HG03521 (cell line): ENCODE results near the gene BTN3A1.

Source experiments
- ATAC-seq: cut with Tn5 transposase; IDR thresholded peaks from one replicate; pipeline ENCODE4 v1.9.1; 2021; ENCODE audit warnings: mild to moderate bottlenecking, moderate library complexity; ENCODE audit not compliant: unreplicated experiment

BTN3A1 gene

DNA sequence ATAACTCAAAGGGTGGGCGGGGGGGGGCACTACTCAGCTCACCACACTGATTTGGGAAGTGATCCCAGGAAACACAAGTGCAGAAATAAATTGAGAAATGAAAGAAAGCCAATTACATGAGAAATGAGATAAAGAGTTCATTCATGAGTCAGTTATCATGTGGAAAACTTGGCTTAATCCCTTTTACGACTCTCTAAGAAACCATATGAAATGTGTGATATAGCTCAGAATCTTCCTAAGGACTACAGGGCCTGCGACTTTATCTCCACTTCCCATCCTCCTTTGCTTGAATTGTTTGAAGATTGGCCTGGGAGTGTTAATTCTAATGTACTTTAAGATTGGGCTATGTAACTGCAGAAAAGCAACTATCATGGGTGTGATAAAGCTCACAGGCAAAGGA, 22.8 kb upstream of the BTN3A1 start:
- no peak for ATAC-seq

DNA sequence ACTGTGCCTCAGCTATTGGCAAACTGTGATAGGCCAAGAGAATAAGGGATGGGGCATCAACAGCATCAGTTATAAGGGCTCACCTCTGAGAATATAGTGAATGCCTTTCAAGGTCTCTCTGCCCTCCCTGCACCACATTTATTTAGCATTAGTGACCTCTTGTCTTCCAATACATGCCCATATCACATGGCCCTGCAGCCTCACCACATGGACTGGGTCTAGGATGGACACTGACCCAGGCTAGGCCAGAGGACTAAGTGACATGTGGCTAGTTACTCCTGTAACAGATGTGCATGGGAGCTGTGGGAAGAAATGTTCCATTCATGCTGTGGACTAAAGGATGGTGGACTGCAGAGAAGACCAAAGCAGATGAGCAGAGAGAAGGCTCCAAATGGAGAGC, 22.3 kb upstream of the BTN3A1 start:
- no peak for ATAC-seq

DNA sequence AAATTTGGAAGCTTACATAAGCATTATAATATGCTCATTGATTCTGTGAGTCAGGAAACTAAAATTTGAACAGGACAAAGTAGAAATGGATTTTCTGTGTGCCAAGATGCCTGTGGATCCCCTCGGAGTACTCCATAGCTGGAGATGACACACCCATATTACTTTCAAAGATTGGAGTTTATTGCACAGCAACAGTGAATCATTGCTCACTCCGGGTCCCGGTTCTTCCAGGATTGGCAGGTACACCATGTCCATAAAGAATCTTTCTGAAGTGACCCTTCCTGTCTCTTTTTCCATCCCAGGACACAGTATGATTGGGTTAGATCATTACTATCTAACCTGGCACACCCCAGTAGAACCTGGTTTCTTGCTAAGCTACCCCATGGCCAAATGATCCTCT, 21.8 kb upstream of the BTN3A1 start:
- ATAC-seq: no peak

DNA sequence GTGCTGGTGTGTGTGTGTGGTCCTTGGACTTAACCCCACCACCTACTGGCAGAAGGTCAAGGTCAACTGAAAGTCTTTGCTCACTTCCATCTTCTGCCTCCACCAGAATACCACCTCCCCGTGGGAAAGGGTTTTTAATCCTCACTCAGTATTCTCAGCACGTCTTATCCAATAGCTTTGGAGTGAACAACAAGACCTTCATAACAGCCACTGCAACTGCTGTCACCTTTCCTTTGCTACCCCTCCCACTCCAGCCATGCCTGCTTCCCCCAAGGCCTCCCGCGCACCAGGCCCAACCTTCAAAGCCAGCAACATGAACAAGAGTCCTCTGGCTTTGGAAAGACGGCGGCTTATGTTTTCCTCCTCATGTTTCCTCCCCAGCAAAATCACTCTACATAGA, 20.0 kb upstream of the BTN3A1 start:
- ATAC-seq: no peak

DNA sequence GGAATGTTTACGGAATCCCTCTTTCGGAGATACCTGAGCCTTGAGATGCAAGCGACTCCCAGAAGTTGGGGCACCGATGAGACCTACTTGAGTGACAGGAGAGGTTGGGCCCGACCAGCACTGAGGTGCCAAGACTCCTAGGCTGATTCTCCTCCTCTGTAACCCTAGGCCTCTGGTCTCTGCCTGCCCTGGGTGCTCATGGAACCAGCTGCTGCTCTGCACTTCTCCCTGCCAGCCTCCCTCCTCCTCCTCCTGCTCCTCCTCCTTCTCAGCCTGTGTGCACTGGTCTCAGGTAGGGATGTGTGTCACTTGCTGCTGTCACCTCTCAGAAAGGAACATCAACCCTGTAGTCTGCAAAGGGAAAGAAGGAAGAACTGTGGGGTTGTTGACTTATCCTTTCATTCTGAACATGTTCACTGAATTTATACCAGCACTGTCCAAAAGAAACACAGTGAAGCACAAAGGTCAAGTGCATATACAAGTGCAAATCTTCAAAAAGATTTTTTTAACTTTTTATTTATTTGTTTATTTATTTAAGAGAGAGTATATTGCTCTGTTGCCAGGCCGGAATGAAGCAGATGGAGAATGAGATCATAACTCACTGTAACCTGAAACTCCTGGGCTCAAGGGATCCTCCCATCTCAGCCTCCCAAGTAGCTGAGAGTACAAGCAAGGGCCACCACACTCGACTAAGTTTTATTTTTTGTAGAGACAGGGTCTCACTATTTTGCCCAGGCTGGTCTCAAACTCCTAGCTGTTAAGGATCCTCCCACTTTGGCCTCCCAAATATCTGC, 18.3 kb upstream of the BTN3A1 start:
- ATAC-seq: peak; percentile 18

DNA sequence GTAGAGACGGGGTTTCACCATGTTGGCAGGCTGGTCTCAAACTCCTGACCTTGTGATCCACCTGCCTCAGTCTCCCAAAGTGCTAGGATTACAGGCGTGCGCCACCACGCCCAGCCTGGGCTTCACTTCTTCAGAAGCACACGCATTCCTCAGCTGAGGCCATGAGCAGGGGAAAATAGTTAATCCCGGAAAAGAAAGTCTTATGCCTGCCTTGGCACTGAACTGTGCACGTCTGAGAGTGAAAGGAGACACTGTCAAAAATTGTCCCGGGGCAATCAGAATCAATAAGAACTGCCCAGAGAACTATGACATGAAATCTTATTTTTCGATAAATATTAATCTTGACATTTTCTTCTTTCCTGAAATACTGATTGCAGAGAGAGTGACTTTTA, 16.3 kb upstream of the BTN3A1 start:
- ATAC-seq: no peak

DNA sequence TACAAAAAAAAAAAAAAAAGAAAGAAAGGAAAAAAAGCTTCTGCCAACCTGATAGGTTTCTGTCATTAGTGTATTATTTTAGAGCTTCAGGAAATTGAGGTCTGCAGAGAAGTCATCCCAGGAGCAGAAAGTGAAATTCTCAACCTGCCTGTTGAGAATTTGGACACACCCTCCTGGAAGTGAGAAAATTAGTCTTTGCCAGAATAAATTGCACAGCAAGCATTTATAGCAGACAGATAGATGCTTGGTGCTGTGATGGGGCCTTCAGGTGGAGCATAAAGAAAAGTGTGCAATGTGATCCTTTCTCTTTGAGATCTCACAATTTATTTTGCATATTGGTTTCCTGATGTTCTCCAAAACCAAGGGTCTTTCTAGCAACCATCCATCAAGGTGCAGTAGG, 14.5 kb upstream of the BTN3A1 start:
- no peak for ATAC-seq

DNA sequence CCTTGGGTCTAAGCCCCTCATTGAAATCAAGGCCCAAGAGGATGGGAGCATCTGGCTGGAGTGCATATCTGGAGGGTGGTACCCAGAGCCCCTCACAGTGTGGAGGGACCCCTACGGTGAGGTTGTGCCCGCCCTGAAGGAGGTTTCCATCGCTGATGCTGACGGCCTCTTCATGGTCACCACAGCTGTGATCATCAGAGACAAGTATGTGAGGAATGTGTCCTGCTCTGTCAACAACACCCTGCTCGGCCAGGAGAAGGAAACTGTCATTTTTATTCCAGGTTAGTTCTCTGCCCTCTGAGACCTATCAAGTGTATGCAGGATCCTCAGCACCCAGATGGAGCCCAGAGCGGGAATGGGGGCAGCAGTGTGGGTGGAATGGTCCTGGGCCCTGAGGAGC, 14.1 kb upstream of the BTN3A1 start:
- no peak for ATAC-seq

DNA sequence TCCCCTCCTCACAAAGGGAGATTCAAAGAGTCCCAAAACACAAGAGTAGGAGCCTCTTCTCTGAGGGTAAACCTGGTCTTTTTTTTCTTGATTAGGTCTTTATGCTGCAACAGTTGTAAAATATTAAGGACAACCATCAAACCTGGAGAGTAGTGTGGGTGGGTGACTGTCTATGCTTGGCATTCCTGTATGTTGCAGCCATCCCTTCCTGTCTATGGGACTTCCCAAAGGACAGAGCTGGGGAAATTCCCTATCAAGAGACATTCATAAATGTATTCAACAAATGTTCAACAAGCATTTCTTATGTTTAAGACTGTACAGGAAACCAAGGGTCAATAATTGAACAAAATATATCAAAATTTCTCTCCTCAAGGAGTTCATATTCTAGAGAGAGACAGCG, 13.6 kb upstream of the BTN3A1 start:
- no peak for ATAC-seq

DNA sequence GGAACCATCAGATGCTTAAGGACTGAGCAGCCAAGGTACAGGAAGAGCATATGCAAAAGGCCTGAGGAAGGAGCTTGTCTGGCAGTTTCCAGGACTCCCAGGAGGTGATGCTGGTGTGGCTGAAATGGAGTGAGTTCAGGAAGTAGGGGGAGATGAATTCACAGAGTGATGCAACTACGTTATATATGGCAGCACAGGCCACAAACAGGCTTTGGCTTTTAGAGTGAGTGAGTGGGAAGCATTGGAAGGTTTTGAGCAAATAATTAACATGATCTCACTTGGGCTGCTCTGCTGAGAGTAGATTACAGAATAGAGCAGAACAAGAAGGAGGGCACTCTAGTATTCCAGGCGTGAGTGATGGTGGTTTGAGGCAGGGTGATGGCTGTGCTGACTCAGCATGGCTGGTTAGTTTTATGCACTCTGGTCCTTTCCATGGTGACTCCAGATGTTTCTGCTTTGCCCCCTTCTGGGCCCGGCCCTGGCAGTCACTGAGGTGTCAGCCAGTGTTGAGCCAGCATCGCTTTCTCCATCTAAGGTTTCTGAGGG, 12.7 kb upstream of the BTN3A1 start:
- ATAC-seq: no peak

DNA sequence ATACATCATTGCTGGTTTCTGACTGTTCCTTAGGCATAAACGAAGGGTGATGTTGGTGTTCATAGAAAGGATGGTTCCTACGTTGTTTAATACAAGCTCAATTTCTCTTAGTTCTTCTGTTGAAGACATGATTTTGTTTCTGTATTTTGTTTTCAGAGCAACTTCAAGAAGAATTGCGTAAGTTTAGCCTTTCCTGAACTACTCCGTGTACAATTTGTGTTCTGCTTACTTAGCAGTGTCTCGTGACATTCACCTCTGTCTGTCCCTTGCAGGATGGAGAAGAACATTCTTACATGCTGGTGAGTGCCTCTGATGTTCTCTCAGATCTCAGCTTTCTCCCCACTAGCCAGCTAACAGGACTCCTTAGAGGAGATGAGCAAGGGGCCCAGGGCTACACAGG, 11.5 kb upstream of the BTN3A1 start:
- ATAC-seq: no peak

DNA sequence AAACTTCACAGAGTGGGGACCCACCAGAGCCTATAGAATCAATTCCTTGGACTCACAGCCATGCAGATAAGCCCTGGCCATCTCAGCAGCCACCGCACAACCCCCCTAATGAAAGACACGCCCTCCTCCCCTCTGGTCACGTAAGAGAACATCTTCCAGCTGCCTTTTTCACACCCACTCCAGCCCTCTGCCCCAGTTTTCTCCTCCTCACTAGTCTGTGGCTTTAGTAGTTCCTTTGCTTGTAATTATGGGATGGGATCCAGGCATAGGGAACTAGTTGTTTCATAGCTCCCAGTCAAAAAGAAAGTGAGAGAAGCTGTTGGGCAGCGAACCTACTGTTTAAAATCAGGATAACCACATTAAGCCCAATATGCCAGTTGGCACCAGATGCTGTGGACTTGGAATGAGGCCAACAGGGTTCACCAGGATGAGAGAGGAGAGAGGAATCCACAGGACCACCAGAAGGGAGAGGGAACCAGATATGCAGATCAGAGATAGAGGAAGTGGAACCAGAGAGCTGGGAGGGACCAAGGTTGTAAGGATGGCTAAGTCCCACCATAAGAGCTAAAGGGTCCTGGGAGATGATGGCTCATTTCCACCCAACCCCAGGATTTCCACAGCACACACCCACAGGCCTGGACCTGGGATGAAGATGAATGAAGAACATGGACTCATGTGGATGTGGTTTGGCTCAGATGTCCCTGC, 9.0 kb upstream of the BTN3A1 start:
- ATAC-seq: no peak

DNA sequence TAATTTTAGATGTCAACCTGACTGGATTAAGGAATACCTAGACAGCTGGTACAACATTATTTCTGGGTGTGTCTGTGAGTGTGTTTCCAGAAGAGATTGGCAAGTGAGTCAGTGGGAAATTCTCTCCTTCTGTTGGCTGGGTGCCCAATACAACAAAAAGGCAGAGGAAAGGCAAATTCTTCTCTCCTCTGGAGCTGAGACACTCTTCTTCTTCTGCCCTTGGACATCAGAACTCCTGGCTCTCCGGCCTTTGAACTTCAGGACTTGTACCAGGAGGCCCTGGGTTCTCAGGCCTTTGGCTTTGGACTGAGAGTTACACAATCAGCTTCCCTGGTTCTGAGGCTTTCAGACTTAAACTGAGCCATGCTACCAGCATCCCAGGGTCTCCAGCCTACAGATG, 7.8 kb upstream of the BTN3A1 start:
- no peak for ATAC-seq

DNA sequence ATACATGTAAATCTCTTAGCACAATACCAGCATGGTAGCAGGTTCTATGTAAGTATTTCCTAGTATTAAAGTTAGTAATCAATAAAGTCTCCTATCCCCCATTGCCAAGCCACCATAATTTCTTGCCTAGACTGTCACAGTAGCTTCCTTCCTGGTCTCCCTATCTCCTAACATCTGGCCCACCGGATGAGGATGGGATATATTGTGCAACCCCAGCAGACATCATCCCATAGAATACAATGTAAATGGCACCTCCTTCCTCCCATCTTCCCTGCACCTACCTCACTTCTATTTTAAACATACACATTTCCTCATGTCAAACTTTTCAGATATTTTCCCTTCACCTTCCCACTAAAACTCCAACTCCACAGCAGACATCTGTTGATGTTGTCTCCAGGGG, 3.5 kb upstream of the BTN3A1 start:
- ATAC-seq: no peak

DNA sequence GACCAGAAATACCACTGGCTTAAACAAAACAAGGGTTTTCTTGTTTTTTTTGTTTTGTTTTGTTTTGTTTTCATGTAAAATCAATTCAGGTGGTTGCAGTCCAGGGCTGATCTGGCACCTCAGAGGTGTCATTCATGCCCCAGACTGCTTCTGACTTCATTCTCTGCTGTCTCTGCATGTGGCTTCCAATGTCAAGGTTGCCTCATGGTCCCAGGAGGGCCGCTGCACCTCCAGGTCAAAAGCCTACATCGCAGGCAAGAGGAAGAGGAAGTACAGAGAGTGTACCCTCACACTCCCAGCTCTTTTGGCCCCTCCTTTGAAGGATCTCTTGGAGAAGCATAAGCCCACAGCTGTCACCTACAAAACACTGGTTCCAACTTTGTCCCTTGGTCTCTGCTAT, 1.4 kb upstream of the BTN3A1 start:
- ATAC-seq: no peak

DNA sequence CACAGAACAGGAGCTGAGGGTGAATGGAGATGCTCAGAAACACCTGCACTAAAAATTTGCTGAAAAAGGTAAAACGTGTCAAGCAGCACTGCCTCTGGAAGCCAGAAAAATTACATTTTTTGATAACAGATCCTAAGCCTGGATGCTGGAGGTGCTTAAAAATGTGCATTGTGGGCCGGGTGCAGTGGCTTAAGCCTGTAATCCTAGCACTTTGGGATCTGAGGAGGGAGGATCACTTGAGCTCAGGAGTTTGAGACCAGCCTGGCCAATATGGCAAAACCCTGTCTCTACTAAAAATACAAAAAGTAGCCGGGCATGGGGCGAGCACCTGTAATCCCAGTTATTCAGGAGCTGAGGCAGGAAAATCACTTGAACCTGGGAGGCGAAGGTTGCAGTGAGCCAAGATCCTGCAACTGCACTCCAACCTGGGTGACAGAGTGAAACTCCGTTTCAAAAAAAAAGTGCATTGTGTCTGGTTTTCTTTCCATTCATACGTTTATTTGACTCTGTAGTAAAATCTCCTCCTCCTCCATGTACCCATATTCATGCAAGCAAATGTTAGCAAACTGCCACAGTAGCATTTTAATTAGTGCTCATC, 587 bp upstream of the BTN3A1 start:
- no peak for ATAC-seq

DNA sequence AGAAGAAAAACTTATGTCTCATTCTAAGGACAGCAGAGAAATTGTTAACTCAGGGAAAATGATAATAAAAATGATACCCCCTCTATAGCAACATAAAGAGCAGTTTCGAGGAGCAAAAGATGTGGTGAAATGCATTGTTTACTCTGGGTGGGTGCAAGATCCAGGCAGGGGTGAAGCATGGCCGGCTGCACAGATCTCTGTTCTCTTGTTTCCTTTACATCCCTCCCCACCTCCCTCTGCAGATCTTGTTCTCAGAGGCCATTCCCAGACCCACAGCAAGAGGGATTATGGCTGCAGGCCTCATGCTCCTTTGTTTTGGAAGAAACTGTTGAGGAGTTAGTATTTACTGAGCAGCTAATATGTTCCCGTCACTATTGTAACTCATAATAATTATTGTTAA, 1.8 kb downstream of the BTN3A1 start:
- ATAC-seq: no peak

DNA sequence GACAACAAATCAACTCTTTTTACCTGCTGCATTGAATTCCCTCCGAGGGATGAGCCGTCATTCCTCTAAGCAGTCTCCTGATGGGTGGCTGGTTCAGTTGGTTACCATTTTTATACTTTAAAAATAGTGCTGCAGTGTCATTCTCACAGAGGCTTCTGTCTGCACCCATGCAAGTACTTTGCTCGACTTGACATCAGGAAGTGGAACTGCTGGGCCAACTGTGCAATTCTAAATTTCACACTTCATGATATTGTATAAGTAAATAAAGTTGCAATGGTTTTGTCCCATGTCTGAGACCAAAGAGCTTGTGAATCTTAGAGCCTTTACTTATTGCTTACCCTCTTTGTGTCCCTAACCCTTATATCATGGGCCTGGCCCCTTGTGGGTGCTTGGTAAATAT, 2.5 kb downstream of the BTN3A1 start:
- no peak for ATAC-seq

DNA sequence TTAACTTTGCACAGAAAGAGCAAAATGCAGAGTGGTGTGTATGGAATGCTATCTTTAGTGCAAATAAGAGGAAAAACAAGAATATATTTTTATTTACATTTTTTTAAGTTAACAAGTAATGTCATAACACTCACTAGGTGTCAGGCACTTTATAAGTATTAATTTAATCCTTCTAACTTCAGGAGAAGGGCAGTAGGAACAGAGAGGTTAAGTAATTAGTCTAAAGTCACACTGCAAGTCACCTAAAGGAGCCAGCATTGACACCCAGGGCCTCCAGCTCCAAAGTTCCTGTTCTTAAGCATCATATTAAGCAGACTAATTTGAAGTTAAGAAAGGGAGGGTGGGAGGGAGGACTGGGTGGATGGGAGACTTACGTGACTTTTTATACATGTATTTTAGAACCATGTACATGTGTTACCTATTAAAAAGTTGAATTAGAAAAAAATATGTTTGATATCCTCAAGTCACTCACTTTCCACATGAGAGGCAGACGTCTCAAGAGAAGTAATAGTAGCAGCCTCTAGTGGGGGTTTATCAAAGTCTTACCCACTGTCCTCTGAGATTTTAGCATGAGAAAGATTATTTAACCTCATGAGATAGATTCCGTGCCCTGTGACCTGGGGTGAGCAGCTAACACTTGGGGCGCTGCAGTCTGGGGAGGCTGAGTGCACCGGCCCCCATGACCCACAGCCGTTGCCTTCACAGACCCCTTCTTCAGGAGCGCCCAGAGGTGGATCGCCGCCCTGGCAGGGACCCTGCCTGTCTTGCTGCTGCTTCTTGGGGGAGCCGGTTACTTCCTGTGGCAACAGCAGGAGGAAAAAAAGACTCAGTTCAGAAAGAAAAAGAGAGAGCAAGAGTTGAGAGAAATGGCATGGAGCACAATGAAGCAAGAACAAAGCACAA, 7.0 kb downstream of the BTN3A1 start:
- ATAC-seq: no peak

DNA sequence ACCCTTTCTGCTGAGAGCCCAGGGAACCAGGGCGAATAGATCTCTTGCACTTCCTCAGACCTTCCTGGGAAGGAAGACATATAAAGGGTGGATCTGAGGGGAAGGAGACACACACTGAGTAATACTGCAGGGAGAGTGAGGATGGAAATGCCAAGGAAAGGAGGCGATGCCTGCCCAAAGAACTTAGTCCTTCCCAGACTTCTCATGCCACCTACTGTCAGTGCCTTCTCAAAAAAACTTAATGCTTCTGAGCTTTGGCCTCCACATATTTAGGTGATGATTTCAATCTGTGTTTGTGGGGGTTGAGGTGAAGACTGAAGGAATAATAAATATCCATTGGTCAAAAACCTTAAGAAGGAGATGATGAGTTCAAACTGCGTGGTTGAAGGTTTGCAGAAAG, 9.7 kb downstream of the BTN3A1 start:
- ATAC-seq: no peak

DNA sequence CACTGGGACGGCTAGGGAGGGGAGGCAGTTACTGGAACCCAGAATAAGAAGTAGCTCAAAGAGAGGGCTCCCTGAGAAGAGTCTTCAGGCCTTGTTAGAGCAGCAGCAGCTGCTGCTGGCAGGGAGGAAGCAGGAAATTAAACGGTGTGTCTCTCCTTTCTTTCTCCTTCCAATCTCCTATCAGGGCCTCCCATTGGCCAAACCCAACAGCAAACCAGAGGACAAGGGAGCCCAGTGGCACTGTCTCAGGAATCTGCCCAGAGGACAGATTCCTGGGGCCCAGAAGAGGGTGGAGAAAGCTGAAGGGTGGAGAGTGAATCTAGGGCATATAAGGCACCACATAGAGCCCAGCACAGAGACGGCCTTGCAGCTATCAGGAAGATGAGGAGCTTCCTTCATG, 10.2 kb downstream of the BTN3A1 start:
- no peak for ATAC-seq
